HFFc6 (cell line): ENCODE results near the gene ZNF148. TPM values are rescaled to one million over a fixed set of nuclear protein-coding genes. Genes with fewer than 3 reads are reported as not detected.

Experiments
- DNase-seq: peaks from one replicate; pipeline ENCODE4 v3.0.0-alpha.2; 2018
- H3K27ac Mint-ChIP-seq: 2 replicates; pipeline ENCODE4 v1.8.0; 2020; ENCODE audit warnings: mild to moderate bottlenecking, mixed read lengths
- H3K27me3 Mint-ChIP-seq: 2 replicates; pipeline ENCODE4 v1.8.0; 2021; ENCODE audit warnings: mild to moderate bottlenecking, moderate library complexity, mixed read lengths; ENCODE audit not compliant: insufficient read depth
- H3K36me3 Mint-ChIP-seq: 2 replicates; pipeline ENCODE4 v1.8.0; 2021; ENCODE audit warnings: low read depth, mixed read lengths
- H3K4me1 Mint-ChIP-seq: 2 replicates; pipeline ENCODE4 v1.8.0; 2020; ENCODE audit warnings: low read depth, mixed read lengths
- H3K4me3 Mint-ChIP-seq: 2 replicates; pipeline ENCODE4 v1.8.0; 2020; ENCODE audit warnings: mild to moderate bottlenecking, moderate library complexity, mixed read lengths
- H3K9me3 Mint-ChIP-seq: 2 replicates; pipeline ENCODE4 v1.8.0; 2020; ENCODE audit warnings: mild to moderate bottlenecking, mixed read lengths
- total RNA-seq, 6 experiments: library from RNA; stranded (reverse); fragmentation: NEBNext Ultra II Directional; extraction: Animal tissue kit (Norgen Biotek cat#: 25700); gene quantifications; 2 replicates in 1 of 6; 3 replicates in 5 of 6; pipeline ENCODE4 v1.2.3, GENCODE V29; 2021
- TF ChIP-seq, protein P1 (sequence below): fragments of 200-600 bp; sonication (generic); IDR thresholded peaks from 2 replicates; pipeline ENCODE4 v1.5.0; 2021; ENCODE audit warnings: antibody characterized with exemption, mild to moderate bottlenecking

ZNF148 gene
- total RNA-seq, 6 experiments from 2014 or later: 41.4 to 51.4 (median 47.5) TPM

- Mint-ChIP-seq H3K27me3 (peaks cover 2% of the 10 kb centered on the region), H3K36me3 (peaks cover 39% of the 10 kb centered on the region), H3K9me3 (no peaks in the 10 kb centered on the region), H3K4me3 (no peak overlapping the region), H3K27ac (no peak overlapping the region), H3K4me1 (peaks cover 9% of the 10 kb centered on the region)
- DNase-seq: no peak
- TF ChIP-seq, protein P1, sequence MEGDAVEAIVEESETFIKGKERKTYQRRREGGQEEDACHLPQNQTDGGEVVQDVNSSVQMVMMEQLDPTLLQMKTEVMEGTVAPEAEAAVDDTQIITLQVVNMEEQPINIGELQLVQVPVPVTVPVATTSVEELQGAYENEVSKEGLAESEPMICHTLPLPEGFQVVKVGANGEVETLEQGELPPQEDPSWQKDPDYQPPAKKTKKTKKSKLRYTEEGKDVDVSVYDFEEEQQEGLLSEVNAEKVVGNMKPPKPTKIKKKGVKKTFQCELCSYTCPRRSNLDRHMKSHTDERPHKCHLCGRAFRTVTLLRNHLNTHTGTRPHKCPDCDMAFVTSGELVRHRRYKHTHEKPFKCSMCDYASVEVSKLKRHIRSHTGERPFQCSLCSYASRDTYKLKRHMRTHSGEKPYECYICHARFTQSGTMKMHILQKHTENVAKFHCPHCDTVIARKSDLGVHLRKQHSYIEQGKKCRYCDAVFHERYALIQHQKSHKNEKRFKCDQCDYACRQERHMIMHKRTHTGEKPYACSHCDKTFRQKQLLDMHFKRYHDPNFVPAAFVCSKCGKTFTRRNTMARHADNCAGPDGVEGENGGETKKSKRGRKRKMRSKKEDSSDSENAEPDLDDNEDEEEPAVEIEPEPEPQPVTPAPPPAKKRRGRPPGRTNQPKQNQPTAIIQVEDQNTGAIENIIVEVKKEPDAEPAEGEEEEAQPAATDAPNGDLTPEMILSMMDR: no peak
Measured at GRCh38 chr3:125267460-125267859, 107.7 kb downstream of the ZNF148 start.

GRCh38 chr3:125266971-125267370 lies 108.2 kb downstream of the ZNF148 start:
- no peak overlapping the region for H3K4me3 Mint-ChIP-seq
- DNase-seq: no peak
- TF ChIP-seq, protein P1: no peak
- no peaks in the 10 kb centered on the region for H3K9me3 Mint-ChIP-seq
- no peak overlapping the region for H3K27ac Mint-ChIP-seq
- H3K27me3 Mint-ChIP-seq: peaks cover 2% of the 10 kb centered on the region
- H3K36me3 Mint-ChIP-seq: peaks cover 37% of the 10 kb centered on the region
- peaks cover 9% of the 10 kb centered on the region for H3K4me1 Mint-ChIP-seq

GRCh38 chr3:125262161-125262560 lies 113.0 kb downstream of the ZNF148 start:
- TF ChIP-seq, protein P1: no peak
- peaks cover 38% of the 10 kb centered on the region for H3K36me3 Mint-ChIP-seq
- no peaks in the 10 kb centered on the region for H3K4me1 Mint-ChIP-seq
- H3K4me3 Mint-ChIP-seq: no peak overlapping the region
- DNase-seq: no peak
- H3K27me3 Mint-ChIP-seq: peaks cover 1% of the 10 kb centered on the region
- H3K9me3 Mint-ChIP-seq: peaks cover 9% of the 10 kb centered on the region
- no peak overlapping the region for H3K27ac Mint-ChIP-seq

DNA sequence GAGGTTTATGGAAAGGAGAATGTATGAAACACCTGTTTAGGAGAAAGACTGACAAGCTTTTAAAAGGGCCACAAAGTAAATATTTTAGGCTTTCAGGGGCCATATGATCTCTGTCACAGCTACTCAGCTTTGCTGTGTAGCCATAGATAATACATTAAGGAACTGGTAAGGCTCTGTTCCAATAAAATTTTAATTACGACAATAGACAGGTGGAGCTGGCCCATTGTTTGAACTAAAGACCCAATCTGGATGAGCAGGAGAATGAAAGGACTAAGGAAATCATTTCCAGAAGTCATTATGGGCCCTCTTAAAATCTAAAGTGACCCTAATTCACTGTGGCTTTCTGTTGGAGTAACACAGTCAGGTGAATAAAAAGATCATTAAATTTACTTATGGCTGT lies 114.1 kb downstream of the ZNF148 start:
- H3K36me3 Mint-ChIP-seq: peaks cover 36% of the 10 kb centered on the region
- TF ChIP-seq, protein P1: no peak
- peaks cover 16% of the 10 kb centered on the region for H3K9me3 Mint-ChIP-seq
- H3K4me3 Mint-ChIP-seq: no peak overlapping the region
- no peaks in the 10 kb centered on the region for H3K4me1 Mint-ChIP-seq
- DNase-seq: no peak
- no peak overlapping the region for H3K27ac Mint-ChIP-seq
- peaks cover 5% of the 10 kb centered on the region for H3K27me3 Mint-ChIP-seq

DNA sequence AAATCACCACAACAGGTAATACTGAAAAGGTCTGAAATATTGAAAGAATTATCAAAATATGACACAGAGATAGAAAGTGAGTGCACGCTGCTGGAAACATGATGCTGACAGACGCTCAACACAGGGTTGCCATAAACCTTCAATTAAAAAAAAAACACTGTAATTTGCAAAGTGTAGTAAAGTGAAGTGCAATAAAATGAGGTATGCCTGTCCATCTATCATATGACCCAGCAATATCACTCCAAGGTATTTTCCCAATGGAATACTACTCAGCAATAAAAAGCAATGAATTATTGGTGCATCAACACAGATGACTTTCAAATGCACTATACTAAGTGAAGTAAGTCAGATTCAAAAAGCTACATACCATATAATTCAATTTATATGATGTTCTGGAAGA lies 115.0 kb downstream of the ZNF148 start:
- Mint-ChIP-seq H3K36me3 (peaks cover 41% of the 10 kb centered on the region), H3K27me3 (peaks cover 5% of the 10 kb centered on the region), H3K4me3 (no peak overlapping the region), H3K27ac (no peak overlapping the region), H3K9me3 (peaks cover 16% of the 10 kb centered on the region), H3K4me1 (no peaks in the 10 kb centered on the region)
- TF ChIP-seq, protein P1: no peak
- DNase-seq: no peak

- H3K36me3 Mint-ChIP-seq: peaks cover 36% of the 10 kb centered on the region
- peaks cover 16% of the 10 kb centered on the region for H3K9me3 Mint-ChIP-seq
- no peak for DNase-seq
- no peaks in the 10 kb centered on the region for H3K4me1 Mint-ChIP-seq
- no peak overlapping the region for H3K27ac Mint-ChIP-seq
- no peak overlapping the region for H3K4me3 Mint-ChIP-seq
- TF ChIP-seq, protein P1: no peak
- H3K27me3 Mint-ChIP-seq: peaks cover 5% of the 10 kb centered on the region
Measured at GRCh38 chr3:125257536-125257935, 117.6 kb downstream of the ZNF148 start.
